Measurements from ENCODE around the gene HORMAD1. TPM values are rescaled to one million over a fixed set of nuclear protein-coding genes. Genes with fewer than 3 reads are reported as not detected.

Gene HORMAD1
- total and polyA plus RNA-seq, 2 experiments from 2014 or later = not detected

GRCh38 chr1:150761801-150762200 is 41.1 kb upstream of the HORMAD1 start (continued):
- TF ChIP-seq ZNF462 (CRISPR knock-in tag; IDR thresholded peaks at IDR 0.05) = no peak
- no peak for TF ChIP-seq ZNF331 (CRISPR knock-in tag; IDR thresholded peaks at IDR 0.05; ENCODE audit: low read depth)
- TF ChIP-seq CTCF (conservative IDR thresholded peaks at IDR 0.05; ENCODE audit: low read depth in 2 of 2) = no peak
- TF ChIP-seq EZH2phosphoT487 (IDR thresholded peaks at IDR 0.05; ENCODE audit: unreplicated experiment) = no peak
- no peak for TF ChIP-seq STAT1 (IDR thresholded peaks at IDR 0.05; ENCODE audit: unreplicated experiment)
- TF ChIP-seq ETS1 (IDR thresholded peaks at IDR 0.05) = no peak
- TF ChIP-seq ZNF114 (CRISPR knock-in tag; IDR thresholded peaks at IDR 0.05) = no peak
- TF ChIP-seq JUNB (IDR thresholded peaks at IDR 0.05; ENCODE audit: unreplicated experiment) = no peak
- no peak for TF ChIP-seq CREB1 (CRISPR knock-in tag; IDR thresholded peaks at IDR 0.05; ENCODE audit: low read depth)

Data from GM23338 (cell line).